Measurements from ENCODE around the gene NARS2.
"Not testable (repeated sequence)": the region's sequence is repeated elsewhere in the genome, so short reads cannot be mapped to it uniquely, and the experiment has no call there.

NARS2 gene

GRCh38 chr11:78525720-78526119 lies 48.9 kb downstream of the NARS2 start:
- Histone ChIP-seq H3K27ac (ENCODE audit: low read length) (no peak overlapping the region), H3K36me3 (ENCODE audit: control insufficient read depth, insufficient read depth, low read length) (no peaks in the 10 kb centered on the region)
- WGBS (ENCODE audit: insufficient coverage, insufficient read length): no CpG with 5 or more reads among the region's 4 CpGs

GRCh38 chr11:78520230-78520629 lies 54.4 kb downstream of the NARS2 start:
- WGBS (ENCODE audit: insufficient coverage, insufficient read length): no CpG with 5 or more reads among the region's 1 CpG
- no peak overlapping the region for H3K27ac ChIP-seq (ENCODE audit: low read length)
- no peak for DNase-seq (ENCODE audit: low read depth, low spot score)
- H3K36me3 ChIP-seq (ENCODE audit: control insufficient read depth, insufficient read depth, low read length): no peaks in the 10 kb centered on the region
- H3K27me3 ChIP-seq (ENCODE audit: control insufficient read depth, insufficient read depth, low read length): no peaks in the 10 kb centered on the region
- H3K9me3 ChIP-seq (ENCODE audit: control insufficient read depth, insufficient read depth, low read length): no peaks in the 10 kb centered on the region
- H3K4me3 ChIP-seq (ENCODE audit: low read length): no peak overlapping the region
- H3K4me1 ChIP-seq (ENCODE audit: control insufficient read depth, insufficient read depth, low read length): no peaks in the 10 kb centered on the region

More at GRCh38 chr11:78525720-78526119, 48.9 kb downstream of the NARS2 start:
- no peak overlapping the region for H3K4me3 ChIP-seq (ENCODE audit: low read length)
- DNase-seq (ENCODE audit: low read depth, low spot score): no peak
- H3K9me3 ChIP-seq (ENCODE audit: control insufficient read depth, insufficient read depth, low read length): no peaks in the 10 kb centered on the region
- no peaks in the 10 kb centered on the region for H3K4me1 ChIP-seq (ENCODE audit: control insufficient read depth, insufficient read depth, low read length)
- H3K27me3 ChIP-seq (ENCODE audit: control insufficient read depth, insufficient read depth, low read length): no peaks in the 10 kb centered on the region

DNA sequence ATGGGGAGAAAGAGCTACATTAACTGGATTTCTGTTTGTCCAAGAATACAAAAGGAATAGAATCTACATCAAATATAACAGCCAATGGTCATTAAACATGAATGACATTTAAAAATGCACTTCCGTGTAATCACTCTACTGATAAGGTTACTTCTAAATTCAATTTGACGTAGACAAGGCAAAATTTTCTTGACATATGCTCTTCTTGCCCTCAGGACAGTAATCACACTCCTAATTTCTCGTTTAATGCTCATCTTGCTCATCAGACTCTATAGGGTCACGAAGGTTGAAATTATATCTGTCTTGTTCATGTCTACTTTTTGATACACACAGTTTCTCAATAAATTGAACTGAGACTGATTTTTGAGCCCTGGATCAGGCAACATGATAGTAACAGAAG lies 58.4 kb downstream of the NARS2 start:
- Histone ChIP-seq H3K27me3 (ENCODE audit: control insufficient read depth, insufficient read depth, low read length) (no peaks in the 10 kb centered on the region), H3K4me1 (ENCODE audit: control insufficient read depth, insufficient read depth, low read length) (no peaks in the 10 kb centered on the region), H3K36me3 (ENCODE audit: control insufficient read depth, insufficient read depth, low read length) (no peaks in the 10 kb centered on the region), H3K4me3 (ENCODE audit: low read length) (no peak overlapping the region), H3K27ac (ENCODE audit: low read length) (no peak overlapping the region), H3K9me3 (ENCODE audit: control insufficient read depth, insufficient read depth, low read length) (no peaks in the 10 kb centered on the region)
- WGBS (ENCODE audit: insufficient coverage, insufficient read length): no CpG with 5 or more reads among the region's 4 CpGs
- no peak for DNase-seq (ENCODE audit: low read depth, low spot score)

GRCh38 chr11:78514922-78515502 lies 59.7 kb downstream of the NARS2 start:
- H3K9me3 ChIP-seq (ENCODE audit: control insufficient read depth, insufficient read depth, low read length): no peaks in the 10 kb centered on the region
- H3K4me1 ChIP-seq (ENCODE audit: control insufficient read depth, insufficient read depth, low read length): no peaks in the 10 kb centered on the region
- no peak overlapping the region for H3K27ac ChIP-seq (ENCODE audit: low read length)
- no peaks in the 10 kb centered on the region for H3K36me3 ChIP-seq (ENCODE audit: control insufficient read depth, insufficient read depth, low read length)
- H3K4me3 ChIP-seq (ENCODE audit: low read length): no peak overlapping the region
- H3K27me3 ChIP-seq (ENCODE audit: control insufficient read depth, insufficient read depth, low read length): no peaks in the 10 kb centered on the region
- no peak for DNase-seq (ENCODE audit: low read depth, low spot score)
- no CpG with 5 or more reads among the region's 4 CpGs for WGBS (ENCODE audit: insufficient coverage, insufficient read length)

GRCh38 chr11:78513085-78513484 lies 61.6 kb downstream of the NARS2 start:
- H3K4me1 ChIP-seq (ENCODE audit: control insufficient read depth, insufficient read depth, low read length); H3K4me3 ChIP-seq (ENCODE audit: low read length); H3K27ac ChIP-seq (ENCODE audit: low read length); H3K36me3 ChIP-seq (ENCODE audit: control insufficient read depth, insufficient read depth, low read length); DNase-seq (ENCODE audit: low read depth, low spot score); H3K27me3 ChIP-seq (ENCODE audit: control insufficient read depth, insufficient read depth, low read length); H3K9me3 ChIP-seq (ENCODE audit: control insufficient read depth, insufficient read depth, low read length): not testable (repeated sequence)
- no CpG with 5 or more reads among the region's 5 CpGs for WGBS (ENCODE audit: insufficient coverage, insufficient read length)

GRCh38 chr11:78510597-78510996 lies 64.1 kb downstream of the NARS2 start:
- Histone ChIP-seq H3K9me3 (ENCODE audit: control insufficient read depth, insufficient read depth, low read length) (no peaks in the 10 kb centered on the region), H3K36me3 (ENCODE audit: control insufficient read depth, insufficient read depth, low read length) (no peaks in the 10 kb centered on the region), H3K4me1 (ENCODE audit: control insufficient read depth, insufficient read depth, low read length) (no peaks in the 10 kb centered on the region), H3K4me3 (ENCODE audit: low read length) (no peak overlapping the region), H3K27ac (ENCODE audit: low read length) (no peak overlapping the region), H3K27me3 (ENCODE audit: control insufficient read depth, insufficient read depth, low read length) (no peaks in the 10 kb centered on the region)
- WGBS (ENCODE audit: insufficient coverage, insufficient read length): no CpG with 5 or more reads among the region's 4 CpGs
- DNase-seq (ENCODE audit: low read depth, low spot score): no peak

DNA sequence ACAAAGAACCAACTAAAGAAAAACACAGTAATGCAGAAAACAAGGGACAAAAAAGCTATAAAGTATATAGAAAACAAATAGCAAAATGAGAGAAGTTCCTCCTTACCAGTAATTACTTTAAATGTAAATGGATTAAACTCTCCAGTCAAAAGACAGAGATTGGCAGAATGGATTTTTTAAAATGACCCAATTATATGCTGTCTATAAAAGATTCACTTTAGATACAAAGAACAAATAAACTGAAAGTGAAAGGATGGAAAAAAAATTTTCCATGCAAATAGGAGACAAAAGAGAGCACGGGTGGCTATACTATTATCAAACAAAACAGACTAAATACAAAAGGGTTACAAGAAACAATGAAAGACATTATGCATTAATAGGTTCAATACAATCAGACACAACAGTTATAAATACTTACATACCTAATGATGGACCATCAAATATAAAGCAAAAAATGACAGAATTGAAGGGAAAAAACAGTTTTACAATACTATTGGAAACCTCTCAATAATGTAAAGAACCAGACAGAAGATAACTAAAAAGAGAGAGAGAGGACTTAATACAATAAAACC lies 64.6 kb downstream of the NARS2 start:
- Histone ChIP-seq H3K4me1 (ENCODE audit: control insufficient read depth, insufficient read depth, low read length) (no peaks in the 10 kb centered on the region), H3K9me3 (ENCODE audit: control insufficient read depth, insufficient read depth, low read length) (no peaks in the 10 kb centered on the region), H3K27me3 (ENCODE audit: control insufficient read depth, insufficient read depth, low read length) (no peaks in the 10 kb centered on the region), H3K27ac (ENCODE audit: low read length) (no peak overlapping the region), H3K36me3 (ENCODE audit: control insufficient read depth, insufficient read depth, low read length) (no peaks in the 10 kb centered on the region), H3K4me3 (ENCODE audit: low read length) (no peak overlapping the region)
- no peak for DNase-seq (ENCODE audit: low read depth, low spot score)
- WGBS (ENCODE audit: insufficient coverage, insufficient read length): no CpG with 5 or more reads among the region's 1 CpG

GRCh38 chr11:78504708-78505107 lies 70.0 kb downstream of the NARS2 start:
- WGBS (ENCODE audit: insufficient coverage, insufficient read length): no CpG with 5 or more reads among the region's 4 CpGs
- Histone ChIP-seq H3K27me3 (ENCODE audit: control insufficient read depth, insufficient read depth, low read length) (no peaks in the 10 kb centered on the region), H3K4me3 (ENCODE audit: low read length) (no peak overlapping the region), H3K4me1 (ENCODE audit: control insufficient read depth, insufficient read depth, low read length) (no peaks in the 10 kb centered on the region), H3K9me3 (ENCODE audit: control insufficient read depth, insufficient read depth, low read length) (no peaks in the 10 kb centered on the region), H3K36me3 (ENCODE audit: control insufficient read depth, insufficient read depth, low read length) (no peaks in the 10 kb centered on the region), H3K27ac (ENCODE audit: low read length) (no peak overlapping the region)
- DNase-seq (ENCODE audit: low read depth, low spot score): no peak

- no CpG with 5 or more reads among the region's 2 CpGs for WGBS (ENCODE audit: insufficient coverage, insufficient read length)
- Histone ChIP-seq H3K27ac (ENCODE audit: low read length) (no peak overlapping the region), H3K4me3 (ENCODE audit: low read length) (no peak overlapping the region), H3K27me3 (ENCODE audit: control insufficient read depth, insufficient read depth, low read length) (no peaks in the 10 kb centered on the region), H3K4me1 (ENCODE audit: control insufficient read depth, insufficient read depth, low read length) (no peaks in the 10 kb centered on the region), H3K36me3 (ENCODE audit: control insufficient read depth, insufficient read depth, low read length) (no peaks in the 10 kb centered on the region), H3K9me3 (ENCODE audit: control insufficient read depth, insufficient read depth, low read length) (no peaks in the 10 kb centered on the region)
- DNase-seq (ENCODE audit: low read depth, low spot score): no peak
These were observed 70.5 kb downstream of the NARS2 start for GRCh38 chr11:78504181-78504580.

DNA sequence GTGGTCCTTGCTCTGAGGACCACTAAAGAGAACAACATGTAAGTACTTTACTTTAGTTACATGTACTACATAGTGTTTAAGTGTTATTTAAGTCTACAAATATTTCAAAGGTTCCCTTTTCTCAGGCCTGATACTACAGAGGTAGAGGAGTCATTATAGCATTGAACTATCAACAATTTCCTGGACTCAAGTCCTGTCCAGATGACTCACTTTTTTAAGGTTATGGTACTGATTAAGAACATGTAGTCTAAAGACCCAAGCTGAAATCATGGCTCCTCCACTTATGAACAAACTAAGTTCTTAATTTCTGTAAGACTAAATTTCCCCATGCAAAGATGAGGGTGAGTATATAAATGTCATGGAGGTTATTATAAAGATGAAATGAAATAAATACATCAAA lies 74.7 kb downstream of the NARS2 start:
- no peaks in the 10 kb centered on the region for H3K9me3 ChIP-seq (ENCODE audit: control insufficient read depth, insufficient read depth, low read length)

GRCh38 chr11:78497293-78497692 lies 77.4 kb downstream of the NARS2 start:
- no peaks in the 10 kb centered on the region for H3K9me3 ChIP-seq (ENCODE audit: control insufficient read depth, insufficient read depth, low read length)
- H3K36me3 ChIP-seq (ENCODE audit: control insufficient read depth, insufficient read depth, low read length): no peaks in the 10 kb centered on the region
- H3K4me3 ChIP-seq (ENCODE audit: low read length): no peak overlapping the region
- no peaks in the 10 kb centered on the region for H3K27me3 ChIP-seq (ENCODE audit: control insufficient read depth, insufficient read depth, low read length)
- DNase-seq (ENCODE audit: low read depth, low spot score): no peak
- no peaks in the 10 kb centered on the region for H3K4me1 ChIP-seq (ENCODE audit: control insufficient read depth, insufficient read depth, low read length)
- H3K27ac ChIP-seq (ENCODE audit: low read length): no peak overlapping the region

More for the DNA sequence above, 74.7 kb downstream of the NARS2 start:
- DNase-seq (ENCODE audit: low read depth, low spot score): no peak
- Histone ChIP-seq H3K4me3 (ENCODE audit: low read length) (no peak overlapping the region), H3K27me3 (ENCODE audit: control insufficient read depth, insufficient read depth, low read length) (no peaks in the 10 kb centered on the region), H3K27ac (ENCODE audit: low read length) (no peak overlapping the region), H3K4me1 (ENCODE audit: control insufficient read depth, insufficient read depth, low read length) (no peaks in the 10 kb centered on the region), H3K36me3 (ENCODE audit: control insufficient read depth, insufficient read depth, low read length) (no peaks in the 10 kb centered on the region)
